Iris pigment epithelial cell (primary cell): Measurements from ENCODE around the gene TACC2.
"Not testable (repeated sequence)": the region's sequence is repeated elsewhere in the genome, so short reads cannot be mapped to it uniquely, and the experiment has no call there.

Experiments used
- DNase-seq: peaks from one replicate; pipeline ENCODE4 v3.0.0-alpha.2; 2011; ENCODE audit warnings: low read depth

Gene TACC2

GRCh38 chr10:122089311-122090017, 100.5 kb downstream of the TACC2 start:
- DNase-seq = no peak

DNA sequence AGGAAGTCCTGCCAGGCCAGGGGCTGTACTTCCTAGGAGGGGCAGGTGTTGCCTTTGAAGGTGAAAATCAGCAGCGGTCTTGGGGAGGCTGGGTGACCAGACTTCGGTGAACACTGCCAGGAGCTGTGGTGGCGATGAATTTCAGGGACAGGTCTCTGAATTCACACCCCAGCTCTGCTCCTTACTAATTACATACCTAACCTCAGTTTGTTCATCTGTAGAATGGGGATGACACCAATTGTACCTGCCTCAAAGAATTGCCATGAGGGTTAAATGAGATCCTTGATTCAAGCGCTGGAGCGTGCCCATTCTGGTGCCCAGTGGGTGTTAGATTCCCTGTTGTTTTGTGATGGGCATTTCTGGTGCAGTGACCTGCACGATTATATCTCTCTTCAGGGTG, 102.8 kb downstream of the TACC2 start:
- DNase-seq = no peak

- DNase-seq = no peak
Measured at GRCh38 chr10:122093076-122093475, 104.1 kb downstream of the TACC2 start.

DNA sequence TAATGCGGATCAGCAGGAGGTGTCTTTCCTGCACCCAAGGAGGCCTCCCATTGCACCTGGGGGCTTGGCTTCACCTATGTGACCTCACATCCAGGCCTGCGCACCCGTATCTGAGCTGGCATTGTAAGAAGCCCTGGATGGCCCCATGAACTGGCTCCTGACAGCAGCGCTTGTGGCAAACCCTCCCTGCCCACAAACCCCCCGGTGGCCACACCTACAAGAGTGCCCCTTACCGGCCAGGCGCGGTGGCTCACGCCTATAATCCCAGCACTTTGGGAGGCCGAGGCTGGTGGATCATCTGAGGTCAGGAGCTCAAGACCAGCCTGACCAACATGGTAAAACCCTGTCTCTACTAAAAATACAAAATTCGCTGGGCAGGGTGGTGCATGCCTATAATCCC, 107.2 kb downstream of the TACC2 start:
- DNase-seq = not testable (repeated sequence)

- DNase-seq = peak; percentile 15
Measured at GRCh38 chr10:122096705-122097104, 107.7 kb downstream of the TACC2 start.

DNA sequence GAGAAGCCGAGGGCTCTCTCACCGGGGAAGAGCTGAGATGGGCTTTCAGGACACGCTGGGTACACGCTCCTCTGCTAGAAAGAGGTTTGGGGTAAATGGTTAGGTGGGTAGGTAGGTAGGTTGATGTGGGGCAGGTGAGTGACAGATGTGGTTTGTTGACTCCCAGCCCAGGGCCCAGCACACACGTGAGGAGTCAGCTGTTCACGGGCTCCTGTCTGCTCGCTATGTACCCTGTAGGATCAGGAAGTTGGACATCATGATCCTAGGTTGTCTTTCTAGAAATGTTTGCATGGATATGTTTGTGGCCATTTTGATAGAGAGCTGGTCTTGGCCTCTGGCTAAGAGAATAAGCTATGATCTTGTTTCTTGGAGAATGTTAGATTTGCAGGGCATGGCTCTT, 109.0 kb downstream of the TACC2 start:
- DNase-seq = no peak

DNA sequence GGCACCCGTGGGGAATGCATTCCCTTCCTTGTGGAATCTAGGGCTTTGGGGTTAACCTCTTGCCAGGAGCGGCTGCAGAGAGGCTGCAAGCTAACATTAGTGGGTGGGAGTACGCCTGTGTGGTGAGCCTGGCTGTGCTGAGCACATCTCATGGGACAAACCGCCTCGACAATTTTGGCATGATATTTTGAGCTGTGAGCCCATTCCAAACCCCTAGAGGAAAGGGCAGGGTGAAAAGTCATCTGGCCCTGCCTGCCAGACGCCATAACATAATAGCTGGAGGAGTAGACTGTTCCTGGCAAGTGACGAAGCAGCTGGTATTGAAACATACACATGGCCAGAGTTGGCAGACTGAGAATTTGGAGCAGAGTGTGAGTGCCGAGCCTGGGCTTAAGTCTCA, 110.0 kb downstream of the TACC2 start:
- no peak for DNase-seq

GRCh38 chr10:122099562-122099961, 110.6 kb downstream of the TACC2 start:
- DNase-seq = no peak

DNA sequence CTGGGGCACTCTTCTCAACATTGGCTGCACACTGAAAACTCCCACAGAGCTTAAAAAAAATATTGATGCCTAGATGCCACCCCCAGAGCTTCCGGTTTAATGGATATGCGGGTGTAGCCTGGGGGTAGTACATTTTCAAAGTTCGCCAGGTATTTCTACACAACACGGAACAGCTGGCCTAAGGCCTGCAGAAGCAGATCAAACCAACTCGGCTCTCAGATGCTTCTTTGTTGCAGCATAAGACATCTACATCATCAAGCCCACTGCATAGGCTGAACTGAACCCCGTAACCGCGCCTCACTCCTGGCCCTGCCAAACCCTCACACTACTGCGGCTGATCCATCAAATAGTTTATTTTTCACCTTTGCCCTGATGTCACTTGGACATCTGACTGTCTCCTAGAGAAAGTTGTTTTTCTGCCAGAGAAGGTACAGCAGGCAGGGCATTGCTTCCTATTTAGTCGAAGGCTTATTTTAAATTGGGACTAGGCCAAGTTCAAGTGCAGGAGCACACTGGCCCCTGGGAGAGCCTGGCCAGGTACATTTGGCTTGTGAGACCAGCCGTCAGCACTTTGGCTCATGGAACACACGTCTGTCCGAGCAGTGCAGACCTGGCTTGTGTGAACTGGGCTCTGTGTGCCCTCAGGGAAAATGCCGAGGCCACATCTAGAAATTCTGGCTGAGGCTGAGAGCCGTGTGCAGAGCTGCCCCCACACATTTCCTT, 113.3 kb downstream of the TACC2 start:
- DNase-seq = no peak

- DNase-seq = no peak
Measured at GRCh38 chr10:122102869-122103525, 114.0 kb downstream of the TACC2 start.

GRCh38 chr10:122103592-122103991, 114.6 kb downstream of the TACC2 start:
- no peak for DNase-seq

GRCh38 chr10:122108786-122109185, 119.8 kb downstream of the TACC2 start:
- not testable (repeated sequence) for DNase-seq

DNA sequence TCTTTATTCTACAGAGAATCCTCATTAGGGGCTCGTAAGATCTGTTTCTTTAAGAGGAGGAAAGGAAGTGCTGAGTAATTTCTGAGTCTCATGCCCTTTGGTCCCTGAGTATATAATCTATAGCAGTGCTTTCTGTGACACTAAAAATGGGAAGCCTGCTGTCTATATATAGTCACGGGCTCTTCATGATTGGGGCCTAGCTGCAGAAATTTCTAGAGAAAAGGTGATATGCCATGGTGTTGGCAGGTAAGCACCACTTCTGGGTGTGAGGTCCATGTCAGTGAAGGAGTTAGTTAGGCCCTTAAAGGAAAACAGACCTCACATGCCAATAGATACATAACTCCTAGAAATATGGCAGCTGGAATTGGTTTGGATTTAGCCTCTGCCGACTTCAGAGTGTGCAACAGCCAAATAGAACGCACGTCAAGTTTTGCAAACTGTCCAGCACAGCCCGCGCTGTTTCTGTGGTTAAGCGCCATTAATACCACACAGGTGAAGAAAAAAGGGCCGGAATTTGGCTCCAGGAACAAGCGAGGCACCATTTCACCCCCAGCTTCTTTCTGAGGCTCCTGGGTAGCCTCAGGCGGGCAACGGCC, 123.2 kb downstream of the TACC2 start:
- DNase-seq = no peak

- DNase-seq = peak; percentile 93
Measured at GRCh38 chr10:122112625-122113160, 123.7 kb downstream of the TACC2 start.

GRCh38 chr10:122113161-122113944, 124.4 kb downstream of the TACC2 start:
- peak; percentile 59 for DNase-seq

GRCh38 chr10:122113945-122114747, 125.2 kb downstream of the TACC2 start:
- no peak for DNase-seq

- DNase-seq = no peak
Measured at GRCh38 chr10:122115874-122116273, 126.9 kb downstream of the TACC2 start.

DNA sequence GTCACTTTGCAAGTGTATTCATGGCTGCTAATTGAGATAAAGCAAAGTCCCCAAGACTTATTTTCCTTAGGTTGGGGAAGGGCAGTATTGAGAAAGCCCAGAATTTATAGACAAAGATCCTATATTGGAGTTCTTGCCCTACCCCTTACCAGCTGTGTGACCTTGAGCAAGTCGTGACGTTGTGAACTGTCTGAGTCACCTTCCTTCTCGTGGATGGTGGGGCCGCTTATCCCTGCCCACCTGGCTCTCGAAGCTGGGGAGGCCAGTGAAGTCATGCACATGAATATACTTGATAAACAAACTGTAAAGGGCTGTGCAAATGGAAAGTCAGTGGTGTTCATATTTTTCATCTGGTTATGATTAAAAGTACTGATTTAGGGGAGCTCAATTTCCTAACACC, 127.4 kb downstream of the TACC2 start:
- peak; percentile 82 for DNase-seq

GRCh38 chr10:122117475-122117874, 128.5 kb downstream of the TACC2 start:
- DNase-seq = no peak

DNA sequence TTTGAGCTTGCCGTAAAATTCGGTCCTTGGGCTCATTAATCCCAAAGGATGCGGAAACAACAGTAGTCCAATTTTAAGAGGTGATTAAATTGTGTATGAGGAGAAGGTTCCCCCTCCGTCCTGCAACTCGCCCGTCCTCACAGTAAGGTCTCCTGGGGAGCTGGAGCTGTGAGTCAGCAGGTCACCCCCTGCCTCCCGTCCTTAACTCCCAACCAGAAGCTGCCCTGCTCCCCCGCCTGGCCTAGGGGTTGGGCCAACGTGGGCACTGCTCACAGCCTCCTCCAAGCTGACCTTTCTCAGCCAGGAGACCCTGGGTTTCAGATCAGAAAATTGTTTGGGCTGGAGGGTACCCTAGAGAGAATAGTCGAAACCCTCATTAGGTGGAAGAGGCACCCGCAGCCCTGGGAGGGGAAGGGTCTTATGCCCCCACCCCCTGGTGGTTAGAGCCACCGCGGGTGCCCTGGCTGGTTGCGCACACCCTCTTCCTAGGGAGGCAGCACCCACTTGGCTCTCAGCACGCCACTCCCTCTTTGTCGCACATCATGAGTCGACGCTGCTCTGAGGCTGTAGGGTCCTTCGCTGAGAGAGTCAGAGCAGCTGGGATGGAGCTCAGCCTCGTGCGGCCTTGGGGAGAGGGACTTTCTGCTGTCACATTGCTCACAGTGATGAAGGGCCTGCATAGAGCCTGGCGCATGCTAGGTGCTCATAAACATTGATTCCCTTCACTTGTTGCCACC, 131.2 kb downstream of the TACC2 start:
- DNase-seq = no peak
